Stimulated activated CD4-positive, alpha-beta T cell treated with anti-CD3 and anti-CD28 coated beads, Interleukin-1b, Interleukin-23, amount 100 ng/mL, for 4 hours (primary cell): ENCODE data around the gene LSP1.
A peak's percentile ranks its signal among the peaks of the same experiment; 100 is the strongest.

Experiments used
- DNase-seq, 2 donors: peaks; one replicate each; pipeline ENCODE4 v3.0.0-alpha.2; 2020; ENCODE audit warnings: low read depth in 2 of 2

LSP1 gene

GRCh38 chr11:1837171-1838076 lies 15.5 kb upstream of the LSP1 start:
- DNase-seq = peak; percentile 73 to 76

DNA sequence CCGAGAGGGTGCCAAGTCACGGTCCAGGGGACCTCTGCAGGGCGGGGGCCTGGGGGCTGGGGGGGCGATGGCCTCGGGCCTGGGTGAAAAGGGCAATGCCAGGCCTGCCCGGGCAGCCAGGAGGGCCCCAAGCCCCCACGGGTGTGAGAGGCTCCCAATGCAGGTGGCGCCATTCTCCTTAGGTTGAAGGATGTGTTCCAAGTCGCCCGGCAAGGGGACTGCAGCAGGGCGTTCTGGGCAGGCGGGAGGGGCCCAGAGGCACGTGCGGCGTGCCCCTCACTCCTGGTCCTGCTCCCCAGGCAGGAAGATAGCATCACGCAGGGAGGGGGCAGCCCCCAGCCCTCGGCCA lies 14.8 kb upstream of the LSP1 start:
- DNase-seq = no peak

GRCh38 chr11:1838426-1839144 lies 14.3 kb upstream of the LSP1 start, which contains the start of gene TNNI2:
Gene TNNI2 (plus strand): TSS chr11:1838981. CDS start chr11:1839697, 716 bp downstream.
- DNase-seq = no peak

- no peak for DNase-seq
These were observed 13.5 kb upstream of the LSP1 start for GRCh38 chr11:1839204-1839923.

DNA sequence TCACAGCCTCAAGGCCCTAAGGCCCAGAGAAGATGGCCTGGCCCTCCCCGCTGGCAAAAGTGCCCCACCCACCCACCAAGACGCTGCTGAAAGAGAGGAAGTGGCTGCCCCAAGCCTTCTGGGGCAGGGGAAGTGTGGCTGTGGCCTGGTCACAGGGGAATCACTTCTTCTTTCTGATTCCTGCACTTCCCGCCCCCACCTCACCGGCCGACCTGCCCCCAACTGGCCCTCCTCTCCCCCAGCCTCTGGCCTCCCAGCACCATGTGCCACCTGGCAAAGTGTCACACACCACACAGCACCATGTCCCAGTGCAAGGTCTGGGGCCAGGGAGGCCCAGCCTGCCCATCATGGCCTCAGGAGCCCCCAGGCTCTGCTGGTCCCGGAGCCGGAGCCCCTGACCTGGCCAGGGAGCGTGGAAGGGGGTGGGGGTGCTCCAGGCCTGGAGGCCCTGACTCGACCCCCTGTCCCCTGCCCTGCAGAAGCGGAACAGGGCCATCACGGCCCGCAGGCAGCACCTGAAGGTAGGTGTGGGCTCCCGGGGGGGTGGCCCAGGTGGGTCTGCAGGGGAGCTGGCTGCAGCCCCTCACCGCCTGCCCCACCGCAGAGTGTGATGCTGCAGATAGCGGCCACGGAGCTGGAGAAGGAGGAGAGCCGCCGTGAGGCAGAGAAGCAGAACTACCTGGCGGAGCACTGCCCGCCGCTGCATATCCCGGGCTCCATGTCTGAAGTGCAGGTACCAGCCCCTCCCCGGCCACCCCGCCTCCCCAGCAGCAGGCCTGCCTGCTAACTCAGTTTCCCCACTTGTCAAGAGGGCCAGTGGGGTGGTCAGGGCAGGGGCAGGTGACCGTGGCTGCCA lies 12.7 kb upstream of the LSP1 start:
- DNase-seq = no peak

- no peak for DNase-seq
These were observed 12.0 kb upstream of the LSP1 start for GRCh38 chr11:1840780-1841480.

DNA sequence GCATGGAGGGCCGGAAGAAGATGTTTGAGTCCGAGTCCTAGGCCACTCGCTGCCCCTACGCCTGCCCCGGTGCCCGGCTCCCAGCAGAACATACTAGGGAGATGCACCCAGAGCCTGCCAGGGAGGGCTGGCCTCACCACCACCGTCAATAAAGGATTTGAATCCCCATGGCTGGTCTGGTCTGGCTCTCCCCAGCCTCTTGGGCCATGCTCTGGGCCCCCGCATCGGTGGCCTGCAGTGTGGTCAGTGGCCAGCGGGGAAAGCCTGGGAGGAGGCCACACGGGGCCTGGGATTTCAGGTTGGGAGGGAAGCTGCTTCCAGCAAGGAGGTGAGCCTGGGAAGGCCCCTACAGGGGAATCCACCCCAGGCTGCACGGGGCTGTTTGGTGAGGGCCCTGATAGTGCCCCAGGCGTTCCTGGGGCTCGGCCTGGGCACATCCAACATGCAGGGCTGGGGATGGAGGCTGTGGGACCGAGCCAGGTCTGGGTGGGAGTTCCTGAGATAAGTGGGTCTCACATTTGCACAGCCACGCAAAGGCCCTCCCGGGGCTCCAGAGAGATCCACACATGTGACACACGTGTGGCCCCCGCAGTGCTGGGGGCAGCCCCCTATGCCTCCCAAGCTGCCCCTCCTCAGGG lies 11.3 kb upstream of the LSP1 start:
- no peak for DNase-seq

DNA sequence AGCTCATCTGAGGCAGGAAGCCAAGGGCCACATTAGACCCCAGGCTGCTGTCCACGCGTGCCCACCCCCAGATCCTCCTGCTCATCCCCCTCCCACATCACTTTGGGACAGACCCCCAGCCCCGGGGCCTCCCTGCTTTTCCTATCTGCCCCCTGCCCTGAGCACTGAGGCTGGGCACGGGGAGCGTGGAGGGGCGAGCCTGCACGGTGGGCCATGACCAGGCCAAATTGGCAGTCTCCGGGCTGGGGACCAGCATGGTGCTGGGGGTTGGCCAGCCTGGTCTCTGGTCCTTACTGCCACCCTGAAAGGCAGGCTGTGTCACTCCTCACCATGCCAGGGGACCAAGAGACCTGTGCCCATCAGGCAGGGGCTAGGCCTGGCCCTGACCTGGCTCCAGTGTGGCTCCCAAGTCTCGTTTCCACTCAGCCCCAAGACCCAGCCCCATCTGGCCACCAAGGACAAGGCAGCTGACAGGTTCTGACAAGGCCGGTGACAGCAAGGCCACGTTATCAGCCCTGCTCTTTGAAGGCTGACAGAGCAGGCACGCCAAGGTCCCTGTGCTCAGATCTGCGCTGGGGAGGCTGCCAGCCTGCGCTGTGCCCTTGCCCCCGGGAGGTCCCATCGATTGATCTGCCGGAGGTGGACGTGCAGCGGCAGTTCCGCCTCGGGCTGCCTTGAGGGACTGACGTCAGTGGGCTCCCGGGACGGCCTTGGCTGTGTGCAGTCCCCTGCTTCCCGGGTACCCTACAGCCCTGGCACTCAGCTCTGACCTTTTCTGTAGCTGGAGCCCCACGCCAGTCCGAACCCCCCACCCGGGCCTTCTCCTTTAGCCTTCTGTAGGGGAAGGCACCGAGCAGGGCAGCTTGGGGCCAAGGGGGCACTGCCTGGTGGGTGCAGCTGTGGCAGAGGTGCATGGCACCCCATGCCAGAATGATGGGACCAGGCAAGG lies 10.5 kb upstream of the LSP1 start:
- no peak for DNase-seq

GRCh38 chr11:1843098-1843473 lies 9.8 kb upstream of the LSP1 start:
- no peak for DNase-seq

GRCh38 chr11:1843796-1844195 lies 9.1 kb upstream of the LSP1 start:
- no peak for DNase-seq

DNA sequence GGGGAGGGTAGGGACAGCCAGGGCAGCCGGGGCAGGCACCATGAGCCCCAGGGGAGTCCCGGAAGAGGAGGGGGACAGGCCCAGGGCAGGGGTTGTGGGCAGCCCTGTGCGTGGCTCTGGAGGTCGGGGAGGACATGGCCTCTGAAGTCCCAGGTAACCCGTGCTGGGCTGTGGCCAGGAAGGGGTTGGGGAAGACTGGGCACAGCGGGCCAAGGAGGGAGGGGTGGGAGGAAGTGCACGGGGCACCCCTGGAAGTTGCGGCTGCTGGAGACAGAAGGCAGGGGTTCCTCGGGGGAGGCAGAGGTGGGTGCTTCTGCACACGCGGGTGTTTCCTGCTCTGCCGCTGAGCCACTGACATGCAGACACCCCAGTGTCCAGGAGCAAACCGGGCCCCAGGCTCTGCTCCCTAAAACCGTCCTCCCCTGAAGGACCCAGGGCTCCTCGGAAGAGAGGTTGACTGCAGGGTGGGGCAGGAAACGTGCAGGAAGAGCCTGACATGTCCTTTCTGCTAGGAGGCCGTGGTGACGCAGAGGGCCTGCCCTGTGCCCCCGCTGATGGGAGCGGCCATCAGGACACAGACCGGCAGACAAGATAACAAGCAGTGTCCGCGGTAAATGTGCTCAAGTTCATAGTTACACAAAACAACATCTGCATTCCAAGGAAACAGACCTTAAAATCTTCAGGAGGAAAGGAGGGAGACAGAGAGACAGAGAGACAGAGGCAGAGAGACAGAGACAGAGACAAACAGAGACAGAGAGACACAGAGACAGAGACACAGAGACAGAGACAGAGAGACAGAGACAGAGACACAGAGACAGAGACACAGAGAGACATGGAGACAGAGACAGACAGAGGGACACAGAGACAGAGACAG lies 8.4 kb upstream of the LSP1 start:
- peak in 1 of 2 donors; percentile 34 for DNase-seq

DNA sequence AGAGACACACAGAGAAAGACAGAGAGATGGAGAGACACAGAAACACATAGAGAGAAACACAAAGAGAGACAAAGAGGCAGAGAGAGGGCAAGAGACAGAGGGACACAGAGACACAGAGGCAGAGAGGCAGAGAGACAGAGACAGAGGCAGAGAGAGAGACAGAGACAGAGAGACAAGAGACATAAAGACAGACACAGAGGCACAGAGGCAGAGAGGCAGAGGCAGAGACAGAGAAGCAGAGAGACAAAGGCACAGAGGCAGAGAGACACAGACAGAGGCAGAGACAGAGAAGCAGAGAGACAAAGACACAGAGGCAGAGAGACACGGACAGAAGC lies 7.8 kb upstream of the LSP1 start:
- DNase-seq = no peak

DNA sequence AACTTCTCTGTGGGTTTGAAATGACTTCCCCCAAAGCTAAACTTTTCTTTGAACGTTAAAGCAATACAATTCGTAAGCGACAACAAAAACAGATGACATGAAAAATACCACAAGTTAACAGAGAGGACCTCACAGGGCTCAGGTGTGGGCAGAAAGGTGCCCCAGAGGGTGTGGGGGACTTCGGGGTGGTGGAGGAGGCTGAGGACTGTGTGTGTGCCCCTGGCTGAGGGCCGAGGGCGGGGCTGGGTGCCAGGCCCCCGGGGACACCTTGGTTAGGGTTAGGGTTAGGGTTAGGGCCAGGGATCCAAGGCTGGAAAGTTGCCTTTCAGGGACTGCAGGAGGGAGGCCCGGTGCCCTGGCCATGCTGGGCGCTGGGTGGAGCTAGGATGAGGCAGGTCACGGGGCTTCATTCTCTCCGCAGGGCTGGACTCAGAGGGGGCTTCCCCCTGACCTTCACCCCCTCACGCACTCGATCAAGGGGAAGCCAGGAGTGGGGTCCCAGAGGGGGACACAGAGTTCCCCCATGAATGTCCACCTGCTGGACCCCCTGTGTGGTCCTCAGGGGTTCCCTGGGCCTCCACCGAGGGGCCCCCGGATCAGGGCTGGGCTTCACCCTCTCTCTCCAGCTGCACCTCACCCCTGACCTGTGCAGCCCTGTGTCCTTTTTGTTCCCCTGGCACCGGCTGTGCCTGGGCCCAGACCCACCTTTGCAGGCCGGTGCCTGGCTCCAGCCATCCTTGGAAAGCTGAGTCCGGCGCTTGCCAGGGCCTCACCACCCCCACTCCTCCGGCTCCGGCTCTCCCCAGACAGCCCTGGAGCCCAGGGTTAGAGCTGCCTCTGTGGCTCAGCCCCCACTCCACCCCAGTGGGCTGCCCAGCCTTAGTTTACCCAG lies 7.1 kb upstream of the LSP1 start:
- DNase-seq = no peak

GRCh38 chr11:1846453-1846932 lies 6.4 kb upstream of the LSP1 start:
- DNase-seq = no peak

DNA sequence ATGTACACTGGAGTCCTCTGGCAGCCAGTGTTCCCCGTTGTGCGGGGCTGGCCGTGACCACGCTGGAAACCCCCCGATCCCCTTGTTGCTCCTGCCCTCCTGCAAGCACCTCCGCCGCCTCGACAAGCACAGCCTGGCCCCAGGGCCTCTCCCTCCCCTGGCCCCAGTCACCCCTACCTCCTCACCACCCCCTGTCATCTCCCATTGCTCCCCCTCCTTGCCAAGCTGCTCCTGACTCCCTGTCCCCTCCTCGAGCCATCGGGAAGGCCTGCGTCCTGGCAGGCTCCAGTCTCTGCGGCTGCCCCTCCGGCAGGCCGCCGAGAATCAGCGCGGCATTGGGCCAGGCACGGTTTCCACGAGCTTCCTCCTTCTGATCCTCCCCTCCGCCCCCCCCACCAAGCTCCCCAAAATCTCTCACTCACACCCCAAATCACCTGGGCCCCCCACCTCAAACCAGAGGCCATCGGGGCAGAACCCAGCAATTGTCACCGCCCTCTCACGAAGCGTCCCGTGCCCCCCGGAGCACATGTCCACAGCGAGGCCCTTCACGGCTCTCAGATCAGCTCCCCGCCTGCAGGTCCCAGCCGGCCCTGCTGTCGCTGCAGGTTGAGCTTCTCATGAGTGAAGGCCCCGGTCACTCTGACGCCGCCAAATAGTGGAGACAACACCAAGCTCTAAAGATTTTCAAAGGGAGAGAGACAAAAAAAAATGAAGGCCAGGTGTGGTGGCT lies 5.7 kb upstream of the LSP1 start:
- DNase-seq = no peak

- DNase-seq = no peak
These were observed 4.8 kb upstream of the LSP1 start for GRCh38 chr11:1847926-1848639.
